NCI-H2107 treated with DMSO at 0.1 percent for 48 hours (cell line): ENCODE measurements around the gene IGLL1.
"Not testable (repeated sequence)": the region's sequence is repeated elsewhere in the genome, so short reads cannot be mapped to it uniquely, and the experiment has no call there.

Experiments
- DNase-seq: peaks from one replicate; lab custom pipeline; 2025; ENCODE audit not compliant: unreplicated experiment; lab: John Stamatoyannopoulos, UW

The IGLL1 gene

GRCh38 chr22:23591846-23592245 lies 11.8 kb upstream of the IGLL1 start:
- DNase-seq = no peak

- peak; percentile 1 for DNase-seq
Measured at GRCh38 chr22:23591201-23591791, 11.2 kb upstream of the IGLL1 start.

- DNase-seq = no peak
Measured at GRCh38 chr22:23583836-23584235, 3.7 kb upstream of the IGLL1 start.

- no peak for DNase-seq
Measured at GRCh38 chr22:23583153-23583552, 3.1 kb upstream of the IGLL1 start.

- no peak for DNase-seq
Measured at GRCh38 chr22:23581260-23581650, 1.2 kb upstream of the IGLL1 start.

GRCh38 chr22:23580576-23581259 lies 628 bp upstream of the IGLL1 start:
- no peak for DNase-seq

- no peak for DNase-seq
Measured at GRCh38 chr22:23579280-23579679, 810 bp downstream of the IGLL1 start.

GRCh38 chr22:23578306-23578705 lies 1.8 kb downstream of the IGLL1 start:
- no peak for DNase-seq

- DNase-seq = no peak
Measured at GRCh38 chr22:23576681-23577080, 3.4 kb downstream of the IGLL1 start.

- DNase-seq = no peak
Measured at GRCh38 chr22:23575601-23576000, 4.5 kb downstream of the IGLL1 start.

- no peak for DNase-seq
Measured at GRCh38 chr22:23574877-23575276, 5.2 kb downstream of the IGLL1 start.

- no peak for DNase-seq
Measured at GRCh38 chr22:23574371-23574811, 5.7 kb downstream of the IGLL1 start.

GRCh38 chr22:23573701-23574235 lies 6.3 kb downstream of the IGLL1 start:
- DNase-seq = not testable (repeated sequence)

- DNase-seq = not testable (repeated sequence)
Measured at GRCh38 chr22:23573106-23573505, 7.0 kb downstream of the IGLL1 start.

- no peak for DNase-seq
Measured at GRCh38 chr22:23571486-23571885, 8.6 kb downstream of the IGLL1 start.

- DNase-seq = no peak
Measured at GRCh38 chr22:23570681-23571080, 9.4 kb downstream of the IGLL1 start.

GRCh38 chr22:23569716-23570115 lies 10.4 kb downstream of the IGLL1 start:
- no peak for DNase-seq

- no peak for DNase-seq
Measured at GRCh38 chr22:23569291-23569690, 10.8 kb downstream of the IGLL1 start.

GRCh38 chr22:23566705-23567475 lies 13.2 kb downstream of the IGLL1 start:
- no peak for DNase-seq

- DNase-seq = no peak
Measured at GRCh38 chr22:23565915-23566704, 14.0 kb downstream of the IGLL1 start.

- DNase-seq = no peak
Measured at GRCh38 chr22:23565305-23565914, 14.7 kb downstream of the IGLL1 start.
